Astrocyte (in vitro differentiated cells and primary cell): ENCODE measurements around the gene OTUB1.

Source experiments
- EZH2 ChIP-seq: IDR thresholded peaks from 2 replicates; pipeline ENCODE4 v1.6.1; 2012; ENCODE audit warnings: mild to moderate bottlenecking, low read length, inconsistent platforms; ENCODE audit not compliant: insufficient read depth
- TF ChIP-seq, protein P1 (sequence below): IDR thresholded peaks from 2 replicates; pipeline ENCODE4 v1.5.1; 2011; ENCODE audit warnings: low read depth, mild to moderate bottlenecking, inconsistent platforms, low read length, moderate library complexity; ENCODE audit not compliant: insufficient read depth

DNA sequence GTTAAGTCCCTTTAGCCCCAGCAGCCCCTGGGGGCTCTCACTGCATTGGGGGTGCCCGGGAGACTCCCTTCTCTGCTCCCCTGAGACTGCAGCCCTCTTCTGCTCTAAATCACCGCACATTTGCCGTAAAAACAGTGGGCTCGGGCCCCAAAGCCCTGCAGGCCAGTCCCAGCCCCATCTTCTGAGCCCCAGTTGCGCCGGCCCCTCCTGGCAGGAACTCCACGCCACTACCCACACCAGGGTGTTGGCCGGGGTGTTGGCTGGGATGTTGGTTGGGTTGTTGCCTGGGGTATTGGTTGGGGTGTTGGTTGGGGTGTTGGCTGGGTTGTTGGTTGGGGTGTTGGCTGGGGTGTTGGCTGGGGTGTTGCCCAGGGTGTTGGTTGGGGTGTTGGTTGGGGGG is 23.5 kb downstream of the OTUB1 start:
- TF ChIP-seq, protein P1, sequence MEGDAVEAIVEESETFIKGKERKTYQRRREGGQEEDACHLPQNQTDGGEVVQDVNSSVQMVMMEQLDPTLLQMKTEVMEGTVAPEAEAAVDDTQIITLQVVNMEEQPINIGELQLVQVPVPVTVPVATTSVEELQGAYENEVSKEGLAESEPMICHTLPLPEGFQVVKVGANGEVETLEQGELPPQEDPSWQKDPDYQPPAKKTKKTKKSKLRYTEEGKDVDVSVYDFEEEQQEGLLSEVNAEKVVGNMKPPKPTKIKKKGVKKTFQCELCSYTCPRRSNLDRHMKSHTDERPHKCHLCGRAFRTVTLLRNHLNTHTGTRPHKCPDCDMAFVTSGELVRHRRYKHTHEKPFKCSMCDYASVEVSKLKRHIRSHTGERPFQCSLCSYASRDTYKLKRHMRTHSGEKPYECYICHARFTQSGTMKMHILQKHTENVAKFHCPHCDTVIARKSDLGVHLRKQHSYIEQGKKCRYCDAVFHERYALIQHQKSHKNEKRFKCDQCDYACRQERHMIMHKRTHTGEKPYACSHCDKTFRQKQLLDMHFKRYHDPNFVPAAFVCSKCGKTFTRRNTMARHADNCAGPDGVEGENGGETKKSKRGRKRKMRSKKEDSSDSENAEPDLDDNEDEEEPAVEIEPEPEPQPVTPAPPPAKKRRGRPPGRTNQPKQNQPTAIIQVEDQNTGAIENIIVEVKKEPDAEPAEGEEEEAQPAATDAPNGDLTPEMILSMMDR, result no peak
- TF ChIP-seq EZH2, result no peak
